GM21423 (cell line): ENCODE results near the gene JTB.
A peak's percentile ranks its signal among the peaks of the same experiment; 100 is the strongest.
"Not testable (repeated sequence)": the region's sequence is repeated elsewhere in the genome, so short reads cannot be mapped to it uniquely, and the experiment has no call there.

ENCODE experiments used
- ATAC-seq: cut with Tn5 transposase; IDR thresholded peaks from one replicate; pipeline ENCODE4 v1.9.1; 2021; ENCODE audit warnings: mild to moderate bottlenecking, moderate library complexity; ENCODE audit not compliant: unreplicated experiment

Gene JTB

GRCh38 chr1:153977250-153978240 is at the start of gene JTB:
TSS of gene JTB (minus strand) at chr1:153977674. CDS start at chr1:153977252, 422 bp downstream.
- peak; percentile 75 for ATAC-seq

- ATAC-seq = no peak
Measured at GRCh38 chr1:154019940-154020339, 42.5 kb upstream of the JTB start.

GRCh38 chr1:154019269-154019668 is 41.8 kb upstream of the JTB start:
- ATAC-seq = no peak

- no peak for ATAC-seq
Measured at GRCh38 chr1:154014154-154014907, 36.9 kb upstream of the JTB start.

GRCh38 chr1:154012543-154012942 is 35.1 kb upstream of the JTB start:
- not testable (repeated sequence) for ATAC-seq

DNA sequence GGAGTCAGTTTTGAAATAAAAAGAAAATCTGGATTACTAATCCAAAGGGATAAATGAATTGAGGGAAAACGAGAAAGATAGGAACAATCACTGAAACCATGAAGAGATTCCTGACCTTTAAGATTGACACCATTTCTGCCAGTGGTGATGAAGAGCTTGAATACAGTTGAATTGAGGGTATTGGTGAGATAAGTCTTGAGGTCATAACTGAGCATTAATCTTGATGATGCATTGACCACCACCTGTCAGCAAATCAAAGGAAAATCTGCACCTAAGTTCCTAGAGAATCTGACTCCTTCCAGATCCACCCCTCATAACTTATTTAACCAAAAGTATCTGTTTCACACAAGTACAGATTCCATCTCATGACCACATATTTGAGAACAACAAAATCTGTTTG is 34.7 kb upstream of the JTB start:
- no peak for ATAC-seq

DNA sequence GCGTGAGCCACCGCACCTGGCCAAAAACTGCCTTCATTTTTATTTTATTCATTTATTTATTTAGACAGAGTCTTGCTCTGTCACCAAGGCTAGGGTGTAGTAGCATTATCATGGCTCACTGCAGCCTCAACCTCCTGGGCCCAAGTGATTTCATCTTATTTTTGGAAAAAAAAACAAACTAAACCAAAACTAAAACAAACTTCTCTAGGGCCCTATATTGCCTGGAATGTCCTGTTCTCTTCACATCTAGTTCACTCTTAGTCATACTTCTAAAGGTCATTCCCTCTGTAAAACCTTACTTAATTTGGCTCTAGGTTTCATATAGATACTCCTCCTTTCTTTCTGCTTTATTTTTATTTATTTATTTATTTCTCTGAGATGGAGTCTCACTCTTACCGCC is 28.7 kb upstream of the JTB start:
- no peak for ATAC-seq

- ATAC-seq = no peak
Measured at GRCh38 chr1:154000420-154000819, 22.9 kb upstream of the JTB start.

GRCh38 chr1:153996882-153997281 is 19.4 kb upstream of the JTB start:
- not testable (repeated sequence) for ATAC-seq

- ATAC-seq = no peak
Measured at GRCh38 chr1:153995640-153996039, 18.2 kb upstream of the JTB start.

DNA sequence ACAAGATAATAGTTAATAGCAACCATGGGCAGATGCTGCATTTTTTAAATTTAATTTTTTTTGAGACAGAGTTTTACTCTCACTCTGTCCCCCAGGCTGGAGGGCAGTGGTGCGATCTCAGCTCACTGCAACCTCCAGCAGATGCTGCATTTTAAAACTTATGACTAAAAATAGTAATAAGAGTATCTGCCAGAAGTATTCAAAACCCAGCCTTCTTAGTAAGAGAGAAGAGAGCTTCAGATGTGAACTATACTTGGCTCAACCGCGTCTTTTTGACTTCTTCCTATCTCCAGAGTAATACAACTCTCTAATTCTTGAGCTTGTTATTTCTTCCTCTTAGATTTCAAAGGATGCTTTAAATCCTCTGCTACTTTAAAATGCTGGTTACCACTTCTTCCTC is 17.7 kb upstream of the JTB start:
- no peak for ATAC-seq

DNA sequence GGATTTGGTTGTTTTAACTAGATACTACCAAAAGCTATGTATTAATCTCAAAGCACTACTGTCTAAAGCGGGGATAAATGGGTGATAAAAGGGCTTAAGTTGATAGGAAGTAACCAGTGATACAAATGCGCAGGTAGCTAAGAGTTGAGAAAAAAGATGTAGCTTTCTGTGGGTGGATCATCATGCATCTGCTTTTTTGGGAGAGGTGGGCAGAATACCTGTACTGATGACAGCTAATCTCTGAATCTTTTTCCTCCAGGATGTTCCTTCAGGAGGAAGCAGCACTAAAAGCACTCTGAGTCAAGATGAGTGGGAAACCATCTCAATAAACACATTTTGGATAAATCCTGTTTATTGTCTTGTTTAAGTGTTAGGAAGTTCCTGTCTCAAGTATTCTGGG is 14.3 kb upstream of the JTB start:
- no peak for ATAC-seq

- ATAC-seq = no peak
Measured at GRCh38 chr1:153991151-153991630, 13.7 kb upstream of the JTB start.

DNA sequence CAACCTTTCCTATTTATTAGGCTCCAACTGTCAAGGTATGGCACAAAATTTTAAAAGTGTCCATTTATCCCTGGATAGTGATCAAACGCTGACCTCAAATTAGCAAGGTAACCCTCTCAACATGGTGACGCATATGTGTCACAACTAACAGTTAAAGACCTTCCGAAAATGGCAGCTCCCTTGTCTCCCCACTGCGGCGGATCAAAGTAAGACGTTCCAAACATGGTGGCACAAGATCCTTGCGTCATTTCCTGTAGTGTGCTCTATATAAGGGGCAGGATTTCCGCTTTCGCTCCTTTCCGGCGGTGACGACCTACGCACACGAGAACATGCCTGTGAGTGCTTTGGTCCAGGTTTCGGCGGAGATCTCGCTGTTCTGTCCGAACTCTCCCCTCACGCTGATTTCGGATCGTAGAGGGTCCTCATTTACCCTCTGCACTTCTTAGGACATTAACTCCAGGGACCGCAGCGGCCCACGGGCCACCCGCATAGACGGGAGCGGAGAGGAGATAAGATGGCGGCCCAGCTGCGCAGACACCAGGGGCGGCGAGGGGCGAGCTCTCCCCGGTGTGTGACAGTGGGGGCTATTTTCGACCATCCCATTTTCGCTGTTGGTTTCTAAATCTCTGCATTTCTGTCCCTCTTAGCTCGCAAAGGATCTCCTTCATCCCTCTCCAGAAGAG is 13.1 kb upstream of the JTB start, which contains the start of gene RPS27:
Gene RPS27, plus strand, starts transcription at position 295 of the 683 bp plus-strand sequence. Its CDS starts 35 bp downstream, at position 330.
- peak; percentile 73 for ATAC-seq

- ATAC-seq = no peak
Measured at GRCh38 chr1:153987621-153988020, 10.1 kb upstream of the JTB start.

DNA sequence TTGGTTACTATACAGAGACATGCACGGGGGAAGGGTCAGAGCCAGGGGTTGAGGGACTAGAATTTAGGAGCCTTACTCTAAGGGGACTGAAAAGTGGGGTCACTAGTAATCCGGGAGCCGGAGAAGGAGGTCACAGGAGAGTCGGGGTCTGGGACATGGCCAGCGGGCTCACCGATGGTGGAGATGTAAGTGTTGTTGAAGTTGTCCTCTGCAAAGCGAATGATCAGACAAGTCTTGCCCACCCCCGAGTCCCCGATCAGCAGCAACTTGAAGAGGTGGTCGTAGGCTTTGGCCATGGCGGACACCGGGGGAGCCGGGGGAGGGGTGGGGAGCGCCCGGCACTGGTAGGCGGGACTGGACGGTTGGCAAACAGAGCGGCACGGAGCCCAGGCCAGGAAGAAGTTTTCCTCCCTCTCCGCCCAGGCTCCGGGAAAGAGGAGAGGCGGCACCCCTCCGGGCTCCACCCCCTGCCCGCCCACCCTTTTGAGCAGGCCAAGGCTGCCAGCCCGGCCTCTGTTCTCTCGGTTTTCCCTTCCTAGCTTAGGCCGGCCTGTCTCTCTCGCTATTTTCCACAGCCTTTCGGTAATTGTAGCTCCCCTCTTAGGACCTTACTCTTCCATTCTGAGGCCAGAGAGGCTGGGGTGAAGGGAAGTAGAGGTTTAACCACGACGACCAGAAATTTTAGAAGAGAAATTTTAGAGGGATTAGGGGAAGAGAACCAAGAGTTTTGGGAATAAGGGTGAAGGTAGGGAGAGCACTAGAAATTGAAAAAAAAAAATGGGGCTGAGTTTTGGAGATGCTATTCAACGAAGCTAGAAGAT is 8.7 kb upstream of the JTB start, which contains the start of gene RAB13:
Gene RAB13, minus strand, starts transcription at position 399 of the 821 bp plus-strand sequence. Its CDS starts 103 bp downstream, at position 296.
- ATAC-seq = no peak

DNA sequence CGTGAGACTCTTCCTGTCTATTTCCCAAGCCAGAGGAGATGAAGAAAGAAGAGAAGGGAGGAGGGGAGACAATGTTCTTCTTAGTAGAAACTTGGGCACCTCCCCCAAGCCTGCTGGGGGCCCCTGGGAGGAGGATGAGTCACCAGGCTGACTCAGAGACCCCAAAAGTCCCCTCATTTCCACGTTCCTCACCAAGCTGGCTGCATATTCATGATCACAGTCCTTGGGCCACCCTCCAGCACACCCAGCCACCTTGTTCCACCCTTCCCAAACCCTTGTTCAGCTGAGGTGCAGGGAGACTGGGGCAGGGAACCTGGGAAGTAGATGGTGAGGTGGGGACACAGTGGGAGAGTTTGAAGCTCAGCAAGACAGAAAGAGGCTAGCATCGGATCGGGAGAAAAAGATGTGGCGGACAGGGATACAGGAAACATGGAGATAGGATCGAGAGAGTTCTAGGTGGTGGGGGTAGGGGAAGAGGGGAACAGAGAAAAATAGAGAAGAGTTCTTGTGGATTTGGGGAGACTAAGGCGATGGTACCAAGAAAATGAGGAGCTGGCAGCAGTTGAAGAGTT is 8.0 kb upstream of the JTB start:
- no peak for ATAC-seq

GRCh38 chr1:153984123-153984894 is 6.8 kb upstream of the JTB start:
- ATAC-seq = no peak

GRCh38 chr1:153981735-153982134 is 4.3 kb upstream of the JTB start:
- not testable (repeated sequence) for ATAC-seq
